PFSK-1 (cell line): ENCODE data around the gene CD300C.

Source experiments
- TAF1 ChIP-seq: IDR thresholded peaks from 2 replicates; pipeline ENCODE4 v1.6.1; 2012; ENCODE audit warnings: low read length, control low read depth, borderline replicate concordance; ENCODE audit not compliant: insufficient read depth
- TF ChIP-seq, protein P1 (sequence below), 2 experiments: IDR thresholded peaks; 2 replicates each; pipeline versions ENCODE4 v1.6.1 to v1.8.0; 2011 to 2012; ENCODE audit warnings: low read depth in 2 of 2, low read length in 2 of 2, control low read depth in 1 of 2, inconsistent platforms in 1 of 2, mild to moderate bottlenecking in 1 of 2, moderate library complexity in 1 of 2; ENCODE audit not compliant: insufficient read depth in 1 of 2

DNA sequence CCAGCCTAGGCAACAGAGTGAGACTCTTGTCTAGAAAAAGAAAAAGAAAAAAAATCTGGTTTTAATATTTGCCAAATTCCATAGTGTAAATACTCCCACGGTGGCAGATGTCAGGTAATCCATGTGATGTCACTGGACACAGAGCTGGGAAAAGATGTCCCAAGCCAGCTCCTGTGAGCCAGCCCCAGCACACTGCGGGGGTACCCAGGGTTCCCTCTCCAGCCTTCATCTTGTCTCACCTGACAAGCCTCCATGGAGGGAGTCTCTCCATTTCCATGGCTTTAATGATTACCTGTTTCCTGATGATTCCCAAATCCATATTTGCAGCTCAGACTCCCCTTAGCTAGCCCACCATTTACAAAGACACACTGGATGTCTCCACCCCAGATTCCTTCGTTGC lies 19.2 kb downstream of the CD300C start:
- no peak for TF ChIP-seq TAF1
- TF ChIP-seq, protein P1, sequence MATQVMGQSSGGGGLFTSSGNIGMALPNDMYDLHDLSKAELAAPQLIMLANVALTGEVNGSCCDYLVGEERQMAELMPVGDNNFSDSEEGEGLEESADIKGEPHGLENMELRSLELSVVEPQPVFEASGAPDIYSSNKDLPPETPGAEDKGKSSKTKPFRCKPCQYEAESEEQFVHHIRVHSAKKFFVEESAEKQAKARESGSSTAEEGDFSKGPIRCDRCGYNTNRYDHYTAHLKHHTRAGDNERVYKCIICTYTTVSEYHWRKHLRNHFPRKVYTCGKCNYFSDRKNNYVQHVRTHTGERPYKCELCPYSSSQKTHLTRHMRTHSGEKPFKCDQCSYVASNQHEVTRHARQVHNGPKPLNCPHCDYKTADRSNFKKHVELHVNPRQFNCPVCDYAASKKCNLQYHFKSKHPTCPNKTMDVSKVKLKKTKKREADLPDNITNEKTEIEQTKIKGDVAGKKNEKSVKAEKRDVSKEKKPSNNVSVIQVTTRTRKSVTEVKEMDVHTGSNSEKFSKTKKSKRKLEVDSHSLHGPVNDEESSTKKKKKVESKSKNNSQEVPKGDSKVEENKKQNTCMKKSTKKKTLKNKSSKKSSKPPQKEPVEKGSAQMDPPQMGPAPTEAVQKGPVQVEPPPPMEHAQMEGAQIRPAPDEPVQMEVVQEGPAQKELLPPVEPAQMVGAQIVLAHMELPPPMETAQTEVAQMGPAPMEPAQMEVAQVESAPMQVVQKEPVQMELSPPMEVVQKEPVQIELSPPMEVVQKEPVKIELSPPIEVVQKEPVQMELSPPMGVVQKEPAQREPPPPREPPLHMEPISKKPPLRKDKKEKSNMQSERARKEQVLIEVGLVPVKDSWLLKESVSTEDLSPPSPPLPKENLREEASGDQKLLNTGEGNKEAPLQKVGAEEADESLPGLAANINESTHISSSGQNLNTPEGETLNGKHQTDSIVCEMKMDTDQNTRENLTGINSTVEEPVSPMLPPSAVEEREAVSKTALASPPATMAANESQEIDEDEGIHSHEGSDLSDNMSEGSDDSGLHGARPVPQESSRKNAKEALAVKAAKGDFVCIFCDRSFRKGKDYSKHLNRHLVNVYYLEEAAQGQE (IDR thresholded peaks at IDR 0.05; ENCODE audit: insufficient read depth in 1 of 2, low read depth in 2 of 2, low read length in 2 of 2): no peak
